Coronary artery (tissue), 2 donors: ENCODE measurements around the gene KCNG1.
"Not testable (repeated sequence)": the region's sequence is repeated elsewhere in the genome, so short reads cannot be mapped to it uniquely, and the experiment has no call there.

Experiments used
- DNase-seq: peaks from one replicate; pipeline ENCODE4 v3.0.0-alpha.2; 2017; ENCODE audit warnings: low spot score
- H3K27ac ChIP-seq, 2 donors: fragments of 200-600 bp; sonication (generic); one replicate each; pipeline ENCODE4 v1.5.1; 2016 to 2019
- H3K4me3 ChIP-seq: fragments of 200-600 bp; sonication (generic); 2 replicates; pipeline ENCODE4 v1.5.1; 2016; ENCODE audit warnings: mild to moderate bottlenecking, moderate library complexity
- CTCF ChIP-seq: fragments of 200-600 bp; sonication (generic); IDR thresholded peaks from one replicate; pipeline ENCODE4 v1.5.1; 2019; ENCODE audit warnings: antibody characterized with exemption

The KCNG1 gene

GRCh38 chr20:50982363-50982762 is 40.5 kb downstream of the KCNG1 start:
- no peak for DNase-seq
- Histone ChIP-seq H3K27ac (no peak overlapping the region), H3K4me3 (no peak overlapping the region)
- no peak for TF ChIP-seq CTCF

GRCh38 chr20:50981714-50982048 is 41.2 kb downstream of the KCNG1 start:
- no peak for TF ChIP-seq CTCF
- H3K4me3 ChIP-seq, result no peak overlapping the region
- no peak for DNase-seq
- H3K27ac ChIP-seq, result no peak overlapping the region

- no peak for DNase-seq
- peak; percentile 71 for TF ChIP-seq CTCF
- Histone ChIP-seq H3K4me3 (no peak overlapping the region), H3K27ac (peak overlapping the region in 1 of 2 donors; percentile 3)
Observed at GRCh38 chr20:50980851-50981713, 41.8 kb downstream of the KCNG1 start.

- Histone ChIP-seq H3K4me3 (no peak overlapping the region), H3K27ac (peak overlapping the region in 1 of 2 donors; percentile 3)
- DNase-seq, result no peak
- TF ChIP-seq CTCF, result no peak
Observed at GRCh38 chr20:50980071-50980681, 42.7 kb downstream of the KCNG1 start.

- not testable (repeated sequence) for DNase-seq, H3K27ac ChIP-seq, H3K4me3 ChIP-seq
Observed at GRCh38 chr20:50978533-50978932, 44.4 kb downstream of the KCNG1 start.

GRCh38 chr20:50977066-50978021 is 45.6 kb downstream of the KCNG1 start:
- no peak for DNase-seq
- no peak overlapping the region for H3K4me3 ChIP-seq
- TF ChIP-seq CTCF, result no peak
- H3K27ac ChIP-seq, result no peak overlapping the region

- Histone ChIP-seq H3K4me3 (no peak overlapping the region), H3K27ac (no peak overlapping the region)
- DNase-seq, result no peak
- TF ChIP-seq CTCF, result no peak
Observed at GRCh38 chr20:50975701-50976330, 47.1 kb downstream of the KCNG1 start.
